HG02623 (cell line): ENCODE results near the gene IL12RB2.

ENCODE experiments used
- ATAC-seq: cut with Tn5 transposase; IDR thresholded peaks from one replicate; pipeline ENCODE4 v1.9.1; 2021; ENCODE audit warnings: moderate library complexity; ENCODE audit not compliant: unreplicated experiment

IL12RB2 gene

DNA sequence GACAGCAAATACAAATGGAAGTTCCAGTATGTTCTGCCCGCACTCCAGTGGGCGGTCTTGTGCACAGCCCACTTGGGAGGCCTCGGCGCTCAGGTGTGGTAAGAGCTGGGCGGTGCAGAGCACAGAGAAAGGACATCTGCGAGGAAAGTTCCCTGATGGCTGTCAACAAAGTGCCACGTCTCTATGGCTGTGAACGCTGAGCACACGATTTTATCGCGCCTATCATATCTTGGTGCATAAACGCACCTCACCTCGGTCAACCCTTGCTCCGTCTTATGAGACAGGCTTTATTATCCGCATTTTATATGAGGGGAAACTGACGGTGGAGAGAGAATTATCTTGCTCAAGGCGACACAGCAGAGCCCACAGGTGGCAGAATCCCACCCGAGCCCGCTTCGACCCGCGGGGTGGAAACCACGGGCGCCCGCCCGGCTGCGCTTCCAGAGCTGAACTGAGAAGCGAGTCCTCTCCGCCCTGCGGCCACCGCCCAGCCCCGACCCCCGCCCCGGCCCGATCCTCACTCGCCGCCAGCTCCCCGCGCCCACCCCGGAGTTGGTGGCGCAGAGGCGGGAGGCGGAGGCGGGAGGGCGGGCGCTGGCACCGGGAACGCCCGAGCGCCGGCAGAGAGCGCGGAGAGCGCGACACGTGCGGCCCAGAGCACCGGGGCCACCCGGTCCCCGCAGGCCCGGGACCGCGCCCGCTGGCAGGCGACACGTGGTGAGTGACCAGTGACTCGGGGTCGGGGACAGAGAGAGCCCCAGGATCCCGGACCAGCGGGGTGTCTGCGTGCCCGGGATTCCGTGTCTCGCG lies at the start of gene IL12RB2:
Gene IL12RB2 (plus strand): TSS at position 623 of the 810 bp plus-strand sequence. CDS start 12,496 bp downstream, outside the sequence.
- no peak for ATAC-seq

GRCh38 chr1:67261680-67262079 lies 46.0 kb upstream of the IL12RB2 start:
- no peak for ATAC-seq

DNA sequence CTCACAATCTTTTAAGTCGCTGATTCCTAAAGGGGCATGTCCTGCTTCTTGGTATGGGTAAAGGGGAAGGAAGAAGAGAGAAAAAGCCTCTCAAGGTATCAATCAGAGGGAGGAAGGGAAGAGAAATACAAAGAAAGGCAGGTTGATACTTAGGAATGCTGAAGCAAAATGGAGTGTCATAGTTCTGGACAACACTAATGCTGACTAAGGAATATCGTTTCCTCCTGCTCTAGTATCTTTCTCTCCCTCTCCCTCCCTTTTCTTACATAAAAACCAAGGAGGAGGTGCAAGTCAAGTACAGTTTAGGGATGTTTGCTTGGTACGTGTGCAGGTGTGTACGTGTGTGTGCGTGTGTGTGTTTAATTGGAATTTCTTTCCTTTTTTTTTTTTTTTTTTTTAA lies 44.9 kb upstream of the IL12RB2 start:
- ATAC-seq: no peak

GRCh38 chr1:67264152-67264551 lies 43.5 kb upstream of the IL12RB2 start:
- ATAC-seq: no peak

DNA sequence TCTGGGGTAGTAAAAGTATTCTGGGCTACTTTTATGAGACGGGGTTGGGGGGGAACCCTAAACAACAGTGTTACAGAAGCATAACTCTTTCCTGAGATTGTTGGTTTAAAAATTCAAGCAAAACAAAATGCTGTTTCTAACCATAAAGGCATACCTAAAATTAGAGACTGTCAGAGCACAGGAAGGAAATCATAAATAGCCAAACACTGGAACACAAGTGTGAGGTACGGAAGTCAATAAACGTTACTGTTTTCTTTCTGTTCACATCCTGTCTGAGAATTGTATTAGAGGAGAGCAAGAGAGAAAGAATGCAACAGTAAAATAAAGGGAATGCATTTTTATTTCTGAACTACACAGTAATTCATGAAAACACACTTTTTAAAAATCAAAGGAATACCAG lies 42.8 kb upstream of the IL12RB2 start:
- ATAC-seq: no peak

DNA sequence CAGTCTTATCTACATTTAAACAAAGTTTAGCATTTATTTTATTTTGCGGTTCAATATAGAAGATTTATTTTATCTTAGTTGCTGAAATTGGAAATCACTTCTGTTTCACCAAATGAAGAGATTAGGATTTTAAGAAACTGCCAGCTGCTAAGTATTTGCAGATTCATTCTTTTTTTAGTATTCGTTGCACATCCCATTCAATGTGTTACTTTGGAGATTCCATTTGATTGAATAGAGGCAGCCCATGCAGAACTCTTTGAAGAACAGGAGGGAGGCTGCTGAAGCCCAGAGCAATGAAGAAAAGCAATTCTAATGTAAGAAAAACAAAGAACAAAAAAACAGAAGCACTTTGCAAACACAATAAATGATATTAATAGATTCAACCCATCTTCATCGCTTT lies 38.6 kb upstream of the IL12RB2 start:
- no peak for ATAC-seq

GRCh38 chr1:67270541-67270940 lies 37.1 kb upstream of the IL12RB2 start:
- no peak for ATAC-seq

GRCh38 chr1:67273591-67273990 lies 34.1 kb upstream of the IL12RB2 start:
- ATAC-seq: no peak

DNA sequence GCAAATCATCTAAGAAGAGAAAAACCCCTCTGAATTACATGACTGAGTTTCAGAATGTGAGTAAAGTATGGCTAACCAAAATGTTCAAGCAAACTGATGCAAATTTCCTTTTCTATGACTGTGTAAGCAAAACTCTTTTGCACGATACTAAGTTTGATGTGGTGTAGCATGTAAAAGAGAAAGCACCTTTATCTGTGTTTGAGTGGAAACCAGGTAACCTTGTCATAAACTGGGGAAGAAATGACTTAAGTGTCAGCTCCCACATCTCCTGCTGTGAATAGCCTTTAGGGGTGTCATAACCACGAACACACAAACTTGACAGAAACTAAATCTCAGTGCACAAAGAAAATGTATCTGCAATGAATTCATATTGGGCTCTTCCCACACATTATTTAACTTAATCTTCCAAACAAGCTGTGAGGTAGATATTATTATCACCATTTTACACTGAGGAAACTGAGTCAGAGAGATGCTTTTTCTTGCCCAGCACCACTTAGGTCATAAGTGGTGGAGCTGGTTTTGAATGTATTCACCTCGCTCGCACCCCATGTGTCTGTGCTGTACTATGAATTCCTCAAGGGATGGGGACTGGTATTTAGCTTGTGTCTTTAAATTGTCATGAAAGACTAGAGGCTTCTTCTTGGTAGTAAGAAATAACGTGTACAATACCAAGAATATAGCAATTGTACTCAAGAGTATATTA lies 32.9 kb upstream of the IL12RB2 start:
- no peak for ATAC-seq

DNA sequence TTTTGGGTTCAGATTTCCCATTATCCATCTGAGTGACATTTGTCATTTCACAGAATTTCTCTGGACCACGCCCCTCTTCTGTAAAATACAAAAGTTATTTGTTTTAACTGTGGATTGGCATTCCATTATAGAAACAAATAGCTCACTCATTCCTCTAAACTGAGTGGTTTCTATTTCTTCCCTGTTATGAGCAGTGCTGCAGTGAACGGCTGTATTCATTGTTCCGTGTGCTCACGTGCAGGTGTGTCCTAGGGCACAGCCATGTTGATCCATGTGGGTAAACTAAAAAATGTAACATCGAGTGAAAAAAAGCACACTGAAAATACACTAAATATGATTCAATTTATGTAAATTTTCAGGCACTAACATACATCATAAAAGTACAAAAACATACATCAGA lies 27.0 kb upstream of the IL12RB2 start:
- no peak for ATAC-seq

- no peak for ATAC-seq
Measured at GRCh38 chr1:67281244-67281643, 26.4 kb upstream of the IL12RB2 start.

DNA sequence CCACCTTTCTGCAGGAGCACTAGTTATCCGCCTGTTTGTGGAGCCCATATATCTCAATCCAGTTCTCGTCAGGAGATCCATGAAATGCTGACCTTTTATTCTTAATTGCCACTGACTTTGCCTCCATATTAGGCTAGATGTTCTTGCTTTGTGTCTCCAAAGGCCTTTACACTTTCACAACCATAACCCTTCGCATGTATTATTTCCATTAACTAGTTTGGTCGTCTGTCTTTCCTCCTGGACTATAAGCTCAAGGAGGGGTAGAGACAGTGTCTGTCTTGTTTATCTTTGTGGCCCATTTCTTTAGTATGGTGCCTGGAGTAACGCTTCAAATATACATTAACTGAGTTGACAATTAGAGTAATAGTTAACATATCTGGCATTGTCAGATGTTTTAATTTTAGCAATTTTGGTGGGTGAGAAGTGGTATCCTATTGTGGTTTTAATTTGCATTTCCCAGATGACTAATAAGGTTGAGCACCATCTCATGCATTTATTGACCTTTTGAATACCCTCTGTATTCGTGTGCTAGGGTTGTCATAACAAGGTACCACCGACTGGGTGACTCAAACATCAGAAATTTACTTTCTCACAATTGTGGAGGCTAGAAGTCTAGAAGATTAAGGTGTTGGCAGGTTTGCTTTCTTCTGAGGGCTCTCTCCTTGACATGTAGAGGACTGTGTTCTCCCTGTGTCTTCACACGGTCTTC lies 21.7 kb upstream of the IL12RB2 start:
- peak; percentile 67 for ATAC-seq

DNA sequence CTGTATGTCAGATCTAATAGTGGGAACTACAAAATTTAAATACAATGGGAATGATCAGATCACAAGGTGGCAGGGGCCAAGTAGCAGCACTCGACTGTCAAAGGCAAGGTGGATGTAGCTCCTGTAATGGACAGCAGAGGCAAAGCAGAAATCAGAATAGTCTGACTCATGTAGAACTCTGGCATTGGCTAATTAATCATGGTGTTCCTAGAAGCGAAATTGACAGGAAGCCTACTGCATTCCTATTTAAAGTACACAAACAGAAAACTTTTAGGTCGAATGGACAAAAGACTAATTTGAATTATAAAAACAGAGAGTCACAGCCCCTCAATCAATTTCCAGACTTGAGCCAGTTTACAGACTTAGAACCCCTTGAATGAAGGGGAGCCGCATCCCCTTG lies 17.4 kb upstream of the IL12RB2 start:
- ATAC-seq: no peak

DNA sequence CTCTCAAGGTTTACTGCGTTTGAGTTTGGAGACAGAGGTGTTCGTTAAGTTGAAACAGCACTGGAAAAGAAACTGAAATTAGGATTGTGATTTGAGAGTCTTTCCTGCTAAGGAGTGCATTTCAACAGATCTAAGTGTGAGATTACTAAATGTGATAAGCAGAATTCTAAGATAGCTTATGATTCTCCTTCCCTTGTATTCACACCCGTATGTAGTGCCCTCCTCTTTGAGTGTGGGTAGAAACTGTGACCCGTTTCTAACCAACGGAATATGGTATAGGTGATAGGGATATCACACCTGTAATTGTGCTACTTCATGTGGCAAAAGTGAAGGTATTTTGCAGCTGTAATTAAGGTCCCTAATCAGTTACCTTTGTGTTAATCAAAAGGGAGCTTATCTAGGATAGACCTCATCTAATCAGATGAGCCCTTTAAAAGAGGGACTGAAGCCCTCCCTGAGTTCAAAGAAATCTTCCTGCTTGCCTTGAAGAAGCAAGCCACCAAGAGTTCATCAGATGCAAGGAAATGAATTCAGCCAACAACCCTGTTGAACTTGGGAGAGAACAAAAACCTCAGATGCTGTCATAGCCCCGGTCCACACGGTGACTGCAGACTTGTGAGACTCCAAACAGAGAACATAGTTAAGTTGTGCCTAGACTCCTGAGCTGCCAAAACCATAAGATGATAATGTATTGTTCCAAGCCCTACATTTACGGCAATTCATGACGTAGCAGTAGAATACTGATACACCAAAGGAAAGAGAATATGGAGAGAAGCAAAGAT lies 12.6 kb upstream of the IL12RB2 start:
- no peak for ATAC-seq

- ATAC-seq: no peak
Measured at GRCh38 chr1:67298762-67299161, 8.9 kb upstream of the IL12RB2 start.

DNA sequence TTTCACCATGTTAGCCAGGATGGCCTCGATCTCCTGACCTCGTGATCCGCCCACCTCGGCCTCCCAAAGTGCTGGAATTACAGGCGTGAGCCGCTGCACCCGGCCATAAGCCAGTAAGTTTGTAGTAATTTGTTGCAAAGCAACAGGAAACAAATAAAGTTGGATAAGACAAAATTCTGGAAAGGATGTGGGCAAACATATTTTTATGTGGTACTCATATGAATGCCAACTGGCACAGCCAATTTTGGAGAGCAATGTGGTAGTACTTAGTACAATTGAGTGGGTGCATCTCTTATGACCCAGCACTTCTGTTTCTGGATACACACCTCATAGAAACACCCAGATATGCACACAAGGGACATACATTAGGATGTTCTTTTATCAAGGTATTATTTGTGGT lies 8.4 kb upstream of the IL12RB2 start:
- ATAC-seq: no peak

GRCh38 chr1:67300561-67300960 lies 7.1 kb upstream of the IL12RB2 start:
- ATAC-seq: no peak

DNA sequence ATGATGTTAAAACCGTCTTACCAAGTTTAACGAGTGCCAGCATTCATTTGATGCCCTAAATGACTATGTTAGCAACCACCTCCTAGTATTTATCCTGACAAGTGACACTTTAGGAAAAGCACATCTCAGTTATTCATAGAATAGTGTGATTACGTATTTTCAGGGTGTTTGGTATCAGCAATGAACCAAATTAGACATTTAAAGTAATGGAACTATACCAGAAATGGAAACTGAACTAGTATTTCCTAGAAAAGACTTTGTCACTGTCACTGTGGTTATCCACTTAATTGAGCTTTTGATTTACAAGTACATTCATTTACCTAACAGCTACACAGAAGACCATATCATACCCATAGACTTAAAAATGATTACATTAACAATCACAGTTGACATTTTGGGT lies 3.6 kb upstream of the IL12RB2 start:
- no peak for ATAC-seq

GRCh38 chr1:67306547-67306946 lies 1.1 kb upstream of the IL12RB2 start:
- ATAC-seq: no peak

- ATAC-seq: no peak
Measured at GRCh38 chr1:67308136-67308535, 463 bp downstream of the IL12RB2 start.

- no peak for ATAC-seq
Measured at GRCh38 chr1:67312615-67313014, 4.9 kb downstream of the IL12RB2 start.
